GM19328 (cell line): ENCODE measurements around the gene ATG101.

Experiments
- ATAC-seq: cut with Tn5 transposase; IDR thresholded peaks from one replicate; pipeline ENCODE4 v1.9.1; 2021; ENCODE audit warnings: mild to moderate bottlenecking, moderate library complexity; ENCODE audit not compliant: unreplicated experiment

ATG101 gene

GRCh38 chr12:52041695-52042123, 28.1 kb upstream of the ATG101 start:
- ATAC-seq, result no peak

DNA sequence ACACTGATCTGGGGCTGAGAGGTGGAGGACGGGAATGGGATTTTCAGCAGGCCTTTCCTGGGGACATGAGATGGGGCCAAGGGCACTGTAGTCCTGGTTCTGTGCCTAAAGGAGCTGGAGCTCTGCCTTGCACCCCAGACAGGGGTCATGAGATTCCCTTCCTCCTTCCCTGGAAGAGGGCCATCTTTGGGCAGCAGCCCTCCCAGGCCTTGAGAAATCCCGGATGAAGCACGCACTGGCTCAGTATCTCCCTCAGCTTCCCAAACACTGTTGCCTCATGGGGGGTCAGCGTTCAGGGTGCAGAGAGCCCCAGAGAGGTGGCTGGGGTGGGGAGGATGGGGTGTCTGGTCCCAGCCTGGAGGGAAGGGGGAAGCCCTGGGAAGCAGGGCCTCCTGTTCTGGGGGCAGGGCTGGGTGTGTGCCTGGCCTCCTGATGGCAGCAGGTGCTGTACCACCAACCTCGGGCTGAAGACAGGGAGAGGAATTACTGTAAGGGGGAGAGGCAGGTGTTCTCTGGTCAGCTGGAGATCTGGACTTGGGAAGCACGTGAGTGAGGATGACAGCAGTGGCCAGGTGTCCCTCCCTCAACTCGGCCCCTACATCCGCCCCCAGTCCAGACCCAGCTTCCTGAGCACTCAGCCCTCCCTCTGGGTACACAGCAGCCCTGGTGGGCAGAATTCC, 26.9 kb upstream of the ATG101 start:
- ATAC-seq, result no peak

GRCh38 chr12:52043386-52044212, 26.2 kb upstream of the ATG101 start:
- no peak for ATAC-seq

DNA sequence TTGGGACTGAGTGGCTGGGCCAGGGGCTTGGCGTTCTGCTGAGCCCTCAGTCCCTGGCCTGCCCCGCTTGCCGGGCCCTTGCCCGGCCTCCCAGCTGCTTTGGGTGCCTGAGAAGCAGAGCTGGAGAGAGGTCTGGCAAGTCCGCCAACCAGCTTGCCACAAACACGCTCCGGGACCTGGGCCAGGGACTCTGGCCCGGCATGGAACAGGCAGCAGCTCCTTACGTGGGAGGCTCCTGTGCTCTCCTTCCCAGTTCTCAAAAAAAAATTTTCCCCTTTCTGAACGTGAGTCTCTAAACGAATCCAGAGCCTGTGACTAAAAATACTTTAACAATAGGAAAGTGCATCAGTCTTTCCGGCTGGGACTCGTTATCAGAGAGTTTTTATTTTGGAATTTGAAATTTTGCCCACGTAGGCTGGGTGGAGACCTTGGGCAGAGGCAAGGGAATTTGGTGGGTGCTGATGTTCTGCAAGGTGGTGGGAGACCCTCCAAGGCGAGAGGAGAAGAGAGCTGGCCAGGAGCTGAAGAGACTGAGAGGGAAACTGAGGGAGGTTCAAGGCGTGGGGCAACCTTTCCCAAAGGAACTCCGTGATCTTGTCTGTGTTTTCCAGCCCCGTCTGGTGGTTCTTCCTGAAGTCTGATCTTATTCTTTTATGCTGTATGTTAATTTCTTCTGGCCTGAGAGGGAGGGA, 25.3 kb upstream of the ATG101 start:
- ATAC-seq, result no peak

DNA sequence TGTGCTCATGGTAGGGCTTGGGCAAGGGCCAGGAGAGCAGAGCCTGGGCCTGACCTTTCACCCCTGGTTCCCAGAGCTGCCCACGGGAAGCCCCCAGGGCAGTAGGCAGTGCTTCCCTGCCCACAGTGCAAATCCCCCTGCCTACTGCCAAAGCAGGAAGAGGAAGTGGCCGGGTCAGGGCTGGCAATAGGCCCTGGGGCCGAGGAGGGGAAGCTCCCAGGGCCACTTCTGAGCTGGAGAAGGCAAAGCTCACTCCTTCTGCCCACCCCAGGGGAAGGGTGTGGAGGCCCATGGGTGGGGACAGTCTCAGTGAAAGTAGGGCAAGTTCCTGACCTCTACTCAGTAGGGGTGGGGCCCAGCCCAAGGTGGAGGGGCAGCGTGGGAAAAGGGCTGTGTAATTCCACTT, 24.0 kb upstream of the ATG101 start:
- no peak for ATAC-seq

GRCh38 chr12:52046859-52047258, 22.9 kb upstream of the ATG101 start:
- no peak for ATAC-seq

GRCh38 chr12:52049286-52049685, 20.5 kb upstream of the ATG101 start:
- no peak for ATAC-seq

DNA sequence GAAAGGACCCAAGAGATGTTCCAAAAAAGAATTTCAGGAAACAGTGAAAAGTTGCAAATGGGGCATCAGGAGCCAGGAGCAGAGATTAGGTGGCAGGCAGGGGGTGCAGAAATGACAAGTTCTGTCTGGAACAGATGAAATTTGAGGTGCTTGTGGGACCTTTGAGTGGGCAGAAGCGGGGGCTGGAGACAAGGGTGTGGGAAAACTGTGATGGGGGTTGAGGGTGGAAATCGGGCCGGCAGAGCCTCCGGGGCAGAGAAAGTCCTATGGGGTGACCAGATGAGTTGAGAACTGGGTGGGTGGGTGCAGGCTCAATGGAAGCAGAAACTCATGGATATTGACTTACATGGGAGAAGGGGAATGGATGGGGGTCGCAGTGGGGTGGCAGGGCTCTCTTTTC, 20.1 kb upstream of the ATG101 start:
- no peak for ATAC-seq

DNA sequence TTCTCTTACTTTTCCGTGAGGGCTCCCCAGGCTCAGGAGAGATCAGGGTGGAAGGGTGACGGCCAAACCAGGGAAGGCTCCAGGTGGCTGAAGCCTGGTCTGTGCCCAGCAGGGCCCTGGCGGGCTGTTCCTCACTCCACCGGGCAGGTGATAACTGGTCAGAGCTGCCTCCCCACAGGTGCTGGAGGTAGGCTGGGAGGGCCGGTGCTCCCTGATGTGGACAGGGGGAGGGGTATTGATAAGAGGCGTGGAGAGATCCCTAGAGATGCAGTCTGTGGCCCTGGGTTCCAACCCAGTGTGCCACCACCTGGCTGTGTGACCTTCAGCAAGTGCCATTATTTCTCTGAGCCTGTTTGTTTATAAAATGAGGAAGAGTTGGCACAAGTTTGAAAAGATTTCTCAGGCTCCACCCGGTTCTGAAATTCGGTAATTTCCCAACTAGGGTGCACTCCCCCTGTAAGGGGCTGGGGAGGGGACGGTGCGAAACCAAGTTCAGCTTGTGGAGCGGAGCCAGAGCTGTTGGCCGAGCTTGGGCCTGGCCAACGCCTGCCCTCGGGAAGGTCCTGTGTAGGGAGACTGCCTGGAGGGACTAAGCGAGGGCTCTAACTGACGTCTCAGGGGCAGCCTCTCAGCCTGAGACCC, 19.5 kb upstream of the ATG101 start:
- peak; percentile 4 for ATAC-seq

DNA sequence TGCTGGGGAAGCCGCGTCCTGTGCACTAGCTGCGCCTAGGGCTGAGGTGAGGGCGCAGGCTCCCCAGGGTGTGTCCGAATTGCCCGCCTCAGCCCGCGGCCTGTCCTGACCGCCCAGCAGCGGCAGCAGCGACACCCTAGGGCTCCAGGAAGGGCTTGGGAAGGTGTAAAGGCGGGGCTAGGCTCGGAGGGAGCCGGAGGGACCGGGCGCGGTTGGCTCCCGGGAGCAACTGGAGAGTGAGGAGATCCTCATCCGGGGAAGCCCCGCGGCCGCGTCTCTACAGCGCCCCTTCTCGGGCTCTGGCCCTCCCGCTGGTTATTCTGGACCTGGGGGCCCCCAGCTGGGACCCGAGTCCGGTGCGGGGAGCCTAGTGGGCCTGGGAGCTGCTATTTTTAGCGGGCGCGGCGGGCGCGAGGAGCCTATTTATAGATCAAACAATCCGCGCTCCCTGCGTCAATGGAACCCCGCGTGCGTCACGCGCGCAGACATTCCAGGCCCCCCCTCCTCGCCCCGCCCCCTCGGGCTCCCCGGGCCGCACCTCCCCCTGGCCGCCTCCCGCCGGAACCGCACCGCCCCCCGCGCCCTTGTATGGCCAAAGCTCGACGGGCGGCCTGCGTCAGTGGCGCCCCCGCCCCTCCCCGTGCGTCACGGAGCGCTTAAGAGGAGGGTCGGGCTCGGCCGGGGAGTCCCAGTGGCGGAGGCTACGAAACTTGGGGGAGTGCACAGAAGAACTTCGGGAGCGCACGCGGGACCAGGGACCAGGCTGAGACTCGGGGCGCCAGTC, 18.8 kb upstream of the ATG101 start, which contains the start of gene NR4A1:
TSS of gene NR4A1 (plus strand) at position 685 of the 784 bp plus-strand sequence. CDS start 2,887 bp downstream, outside the sequence.
- ATAC-seq, result peak; percentile 86

DNA sequence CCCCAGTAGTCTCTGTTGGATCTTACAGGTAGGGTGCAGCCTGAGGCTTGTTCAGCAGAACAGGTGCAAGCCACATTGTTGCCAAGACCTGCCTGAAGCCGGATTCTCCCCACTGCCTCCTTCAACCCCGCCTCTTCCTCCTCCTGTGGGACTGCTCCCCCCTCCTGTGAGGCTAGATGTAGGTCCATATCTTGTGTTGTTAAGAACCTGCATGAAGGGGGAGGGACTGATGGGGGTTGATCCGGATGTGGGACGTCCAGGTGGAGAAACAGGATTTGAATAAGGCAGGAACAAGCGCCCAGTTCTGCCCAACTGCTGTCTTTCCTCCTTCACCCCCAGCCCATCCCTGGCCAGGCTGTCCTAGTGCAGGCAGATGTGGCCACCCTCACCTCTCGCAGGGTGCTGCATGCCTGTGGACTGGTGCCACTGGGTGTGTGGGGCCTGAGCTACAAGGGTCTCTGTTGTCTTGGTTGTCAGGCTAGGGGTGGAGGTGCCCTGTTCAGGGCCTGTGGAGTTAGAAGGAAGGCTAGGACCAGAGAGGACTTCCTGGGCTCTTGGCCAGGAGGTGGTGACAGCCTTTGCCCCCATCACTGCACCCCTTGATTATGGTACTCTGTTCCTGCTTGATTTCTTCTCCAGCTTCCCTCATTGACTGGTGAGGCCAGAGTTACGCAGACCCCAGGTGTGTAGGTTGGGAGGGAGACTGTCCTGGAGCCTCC, 17.2 kb upstream of the ATG101 start:
- ATAC-seq, result no peak

GRCh38 chr12:52053536-52054209, 16.1 kb upstream of the ATG101 start:
- no peak for ATAC-seq

DNA sequence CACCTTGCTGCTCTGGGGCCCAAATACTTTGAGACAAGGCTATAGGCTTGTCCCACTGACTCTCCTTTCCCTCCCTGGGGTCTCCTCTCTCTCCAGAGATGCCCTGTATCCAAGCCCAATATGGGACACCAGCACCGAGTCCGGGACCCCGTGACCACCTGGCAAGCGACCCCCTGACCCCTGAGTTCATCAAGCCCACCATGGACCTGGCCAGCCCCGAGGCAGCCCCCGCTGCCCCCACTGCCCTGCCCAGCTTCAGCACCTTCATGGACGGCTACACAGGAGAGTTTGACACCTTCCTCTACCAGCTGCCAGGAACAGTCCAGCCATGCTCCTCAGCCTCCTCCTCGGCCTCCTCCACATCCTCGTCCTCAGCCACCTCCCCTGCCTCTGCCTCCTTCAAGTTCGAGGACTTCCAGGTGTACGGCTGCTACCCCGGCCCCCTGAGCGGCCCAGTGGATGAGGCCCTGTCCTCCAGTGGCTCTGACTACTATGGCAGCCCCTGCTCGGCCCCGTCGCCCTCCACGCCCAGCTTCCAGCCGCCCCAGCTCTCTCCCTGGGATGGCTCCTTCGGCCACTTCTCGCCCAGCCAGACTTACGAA, 15.4 kb upstream of the ATG101 start:
- ATAC-seq, result no peak

DNA sequence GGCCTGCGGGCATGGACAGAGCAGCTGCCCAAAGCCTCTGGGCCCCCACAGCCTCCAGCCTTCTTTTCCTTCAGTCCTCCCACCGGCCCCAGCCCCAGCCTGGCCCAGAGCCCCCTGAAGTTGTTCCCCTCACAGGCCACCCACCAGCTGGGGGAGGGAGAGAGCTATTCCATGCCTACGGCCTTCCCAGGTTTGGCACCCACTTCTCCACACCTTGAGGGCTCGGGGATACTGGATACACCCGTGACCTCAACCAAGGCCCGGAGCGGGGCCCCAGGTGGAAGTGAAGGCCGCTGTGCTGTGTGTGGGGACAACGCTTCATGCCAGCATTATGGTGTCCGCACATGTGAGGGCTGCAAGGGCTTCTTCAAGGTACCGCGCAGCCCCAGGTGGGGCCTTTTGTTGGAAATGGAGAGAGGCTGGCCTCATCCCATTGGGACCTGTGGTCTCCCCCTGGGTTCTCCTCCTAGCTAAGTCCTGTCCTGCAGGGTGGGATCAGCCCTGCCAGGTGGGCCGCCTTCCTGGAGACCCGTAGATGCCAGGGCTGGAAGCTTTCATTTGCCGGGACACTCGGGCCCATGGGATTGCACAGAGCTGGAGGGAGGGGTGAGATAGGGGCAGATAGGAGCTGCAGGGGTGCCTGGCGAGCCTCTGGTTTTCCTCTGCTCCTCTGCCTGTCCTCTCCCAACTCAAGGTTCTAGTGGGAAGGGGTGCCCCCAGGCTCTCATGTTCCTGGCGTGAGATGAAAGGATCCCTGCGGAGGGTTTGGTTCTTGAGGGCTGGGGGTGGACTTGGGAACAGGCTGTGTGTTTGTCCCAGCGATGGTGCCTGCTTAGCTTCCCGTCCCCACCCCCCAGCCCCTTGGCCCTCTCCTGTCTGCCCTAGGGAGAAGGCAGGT, 14.7 kb upstream of the ATG101 start:
- ATAC-seq, result no peak

- ATAC-seq, result no peak
Observed at GRCh38 chr12:52055731-52056711, 13.8 kb upstream of the ATG101 start.

GRCh38 chr12:52056801-52057637, 12.8 kb upstream of the ATG101 start:
- no peak for ATAC-seq
